NCI-H2107 (cell line): ENCODE measurements around the gene ADORA2A.

Experiments used
- DNase-seq: peaks from one replicate; lab custom pipeline; 2025; lab: John Stamatoyannopoulos, UW

ADORA2A gene

GRCh38 chr22:24427500-24428164 is at the start of gene ADORA2A:
ADORA2A (plus strand) TSS chr22:24427599; CDS start chr22:24433405, 5,806 bp downstream.
- no peak for DNase-seq

GRCh38 chr22:24379536-24379935 is 47.9 kb upstream of the ADORA2A start:
- DNase-seq: no peak

- no peak for DNase-seq
These were observed 47.0 kb upstream of the ADORA2A start for GRCh38 chr22:24380220-24380904.

- DNase-seq: no peak
These were observed 46.5 kb upstream of the ADORA2A start for GRCh38 chr22:24380905-24381230.

GRCh38 chr22:24383061-24383460 is 44.3 kb upstream of the ADORA2A start:
- DNase-seq: no peak

GRCh38 chr22:24384131-24384530 is 43.3 kb upstream of the ADORA2A start:
- no peak for DNase-seq

- DNase-seq: no peak
These were observed 40.4 kb upstream of the ADORA2A start for GRCh38 chr22:24386937-24387471.

GRCh38 chr22:24389680-24390079 is 37.7 kb upstream of the ADORA2A start:
- no peak for DNase-seq

- no peak for DNase-seq
These were observed 37.2 kb upstream of the ADORA2A start for GRCh38 chr22:24390156-24390555.

GRCh38 chr22:24390576-24390975 is 36.8 kb upstream of the ADORA2A start:
- DNase-seq: no peak

GRCh38 chr22:24391836-24392217 is 35.6 kb upstream of the ADORA2A start:
- DNase-seq: no peak

- no peak for DNase-seq
These were observed 35.0 kb upstream of the ADORA2A start for GRCh38 chr22:24392218-24392931.

- no peak for DNase-seq
These were observed 34.3 kb upstream of the ADORA2A start for GRCh38 chr22:24393012-24393559.

GRCh38 chr22:24393848-24394247 is 33.6 kb upstream of the ADORA2A start:
- DNase-seq: no peak

GRCh38 chr22:24394254-24394653 is 33.1 kb upstream of the ADORA2A start:
- DNase-seq: no peak

GRCh38 chr22:24398409-24398808 is 29.0 kb upstream of the ADORA2A start:
- no peak for DNase-seq

- no peak for DNase-seq
These were observed 27.2 kb upstream of the ADORA2A start for GRCh38 chr22:24400034-24400725.

GRCh38 chr22:24400726-24401596 is 26.4 kb upstream of the ADORA2A start:
- no peak for DNase-seq

- no peak for DNase-seq
These were observed 25.4 kb upstream of the ADORA2A start for GRCh38 chr22:24401931-24402367.

GRCh38 chr22:24402460-24403192 is 24.8 kb upstream of the ADORA2A start:
- DNase-seq: no peak
